Adipose tissue (tissue), 3 donors: ENCODE data around the gene UBL3. TPM values are rescaled to one million over a fixed set of nuclear protein-coding genes. Genes with fewer than 3 reads are reported as not detected.

Experiments
- H3K27ac ChIP-seq: one replicate; pipeline ENCODE4 v1.5.1; 2013; ENCODE audit warnings: low read depth, low read length
- WGBS, 3 donors: extraction: QIAGEN DNeasy Blood & Tissue Kit; methylation state at CpG; one replicate each; pipeline ENCODE4 v1.1.7; 2013; 5-methylcytosine and 5-hydroxymethylcytosine counted together
- polyA plus RNA-seq, 3 donors: library from polyadenylated mRNA; stranded (reverse); fragments of 200-250 nt; gene quantifications; one replicate each; pipeline ENCODE4 v1.2.3, GENCODE V29; 2013
- donor health status: healthy with polysubstance abuse.
- donor health status: Bipolar disorder and iron deficiency.
- donor health status: healthy.

The UBL3 gene
- polyA plus RNA-seq, 3 donors, result 15.6 to 24.9 (median 20.3) TPM

DNA sequence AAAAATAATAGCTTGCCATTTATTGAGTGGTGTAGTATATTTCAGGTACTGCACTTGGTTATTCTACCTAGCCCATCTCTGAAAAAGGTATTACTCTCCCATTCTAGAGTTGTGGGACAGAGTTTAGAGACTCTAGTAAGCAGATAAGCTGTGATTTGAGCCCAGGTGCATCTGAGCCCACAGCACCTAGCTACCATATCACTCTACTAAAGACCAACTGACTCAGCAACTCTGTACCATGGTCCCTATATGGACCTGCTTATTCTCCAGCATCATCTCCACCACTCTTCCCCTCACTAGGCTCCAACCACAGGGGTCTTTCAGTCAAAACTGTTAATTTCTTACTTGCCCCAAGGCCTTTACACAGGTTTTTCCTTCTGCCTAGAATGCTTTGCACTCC lies 64.4 kb downstream of the UBL3 start:
- H3K27ac ChIP-seq, result no peak overlapping the region

DNA sequence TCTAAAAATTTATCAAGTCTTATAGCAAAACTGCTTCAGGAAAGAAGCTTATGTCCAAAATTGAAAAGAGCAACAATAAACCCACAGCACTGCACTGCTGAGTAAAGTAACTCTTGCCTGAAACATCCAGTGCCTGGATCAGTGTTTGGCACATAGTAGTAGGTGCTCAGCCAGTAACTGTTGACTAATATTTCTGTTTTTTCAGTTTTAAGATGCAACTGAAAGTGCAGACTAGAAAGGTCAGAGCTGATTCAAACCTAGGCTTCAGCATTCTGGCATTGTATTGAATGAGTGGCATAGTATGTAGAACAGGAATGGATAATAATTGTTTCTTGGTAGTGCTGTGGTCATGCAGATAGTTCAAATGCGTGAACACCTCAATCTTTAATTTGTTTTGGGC lies 67.6 kb downstream of the UBL3 start:
- no peak overlapping the region for H3K27ac ChIP-seq
- WGBS, 3 donors, result 94 to 100% (median 94%) methylated on average over 1 of the region's 1 CpG

DNA sequence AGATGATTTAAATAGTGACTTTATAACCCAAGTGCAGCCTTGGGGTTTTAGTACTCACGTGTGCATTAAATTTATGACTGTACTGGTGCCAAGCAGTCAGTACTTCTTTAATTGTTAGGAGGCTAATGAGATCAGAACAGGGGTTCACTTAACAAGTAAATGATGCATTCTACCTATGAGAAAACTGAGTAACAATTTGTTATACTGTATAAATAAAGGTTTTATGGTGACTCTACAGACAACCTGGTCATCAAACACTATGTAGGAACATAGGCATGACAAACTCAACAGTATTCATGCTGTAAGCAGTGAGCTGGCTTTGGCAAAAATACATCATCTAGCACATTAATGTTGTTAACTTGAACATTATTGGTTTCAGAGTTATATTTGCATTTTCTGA lies 75.6 kb downstream of the UBL3 start:
- H3K27ac ChIP-seq, result no peak overlapping the region
- 75 to 85% (median 80%) methylated on average over 1 of the region's 1 CpG for WGBS, 3 donors

DNA sequence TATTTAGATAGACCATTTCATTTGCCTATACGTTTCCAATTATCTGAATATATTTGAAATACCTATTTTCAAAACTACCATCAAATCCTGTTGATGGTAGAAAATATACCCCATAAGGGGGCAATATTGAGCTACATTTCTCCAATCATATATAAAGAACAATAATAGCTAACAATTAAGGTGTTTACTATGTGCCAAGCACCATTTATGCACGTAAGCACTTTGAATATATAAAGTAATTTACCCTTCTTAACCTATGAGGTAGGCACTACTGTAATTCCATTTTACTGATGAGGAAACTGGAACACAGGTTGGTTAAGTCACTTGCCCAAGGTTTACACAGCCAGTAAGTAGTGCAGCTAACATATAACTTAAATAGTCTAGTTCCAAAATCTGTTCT lies 79.2 kb downstream of the UBL3 start:
- WGBS, 3 donors, result 43 to 63% (median 61%) methylated on average over 2 of the region's 2 CpGs
- H3K27ac ChIP-seq, result no peak overlapping the region

DNA sequence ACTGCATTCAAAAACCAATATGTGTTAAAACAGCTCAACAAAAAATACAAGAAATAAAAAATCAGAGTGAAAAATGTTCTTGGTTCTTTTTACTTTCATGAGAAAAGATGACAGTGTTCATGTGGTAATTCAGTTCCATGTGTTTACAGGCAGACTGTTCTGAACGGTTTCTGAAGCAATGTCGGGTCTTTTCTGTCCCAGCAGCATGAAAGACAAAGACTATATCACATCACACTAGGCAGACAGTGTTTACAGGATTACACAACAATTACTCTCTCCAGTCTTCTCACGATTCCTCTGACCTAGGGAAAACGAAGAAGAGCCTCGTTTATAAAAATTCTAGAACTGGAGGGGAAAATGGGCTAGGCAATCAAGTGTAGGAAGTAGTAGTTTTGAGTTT lies 83.4 kb downstream of the UBL3 start:
- 64 to 81% (median 75%) methylated on average over 5 of the region's 5 CpGs for WGBS, 3 donors
- H3K27ac ChIP-seq, result no peak overlapping the region

DNA sequence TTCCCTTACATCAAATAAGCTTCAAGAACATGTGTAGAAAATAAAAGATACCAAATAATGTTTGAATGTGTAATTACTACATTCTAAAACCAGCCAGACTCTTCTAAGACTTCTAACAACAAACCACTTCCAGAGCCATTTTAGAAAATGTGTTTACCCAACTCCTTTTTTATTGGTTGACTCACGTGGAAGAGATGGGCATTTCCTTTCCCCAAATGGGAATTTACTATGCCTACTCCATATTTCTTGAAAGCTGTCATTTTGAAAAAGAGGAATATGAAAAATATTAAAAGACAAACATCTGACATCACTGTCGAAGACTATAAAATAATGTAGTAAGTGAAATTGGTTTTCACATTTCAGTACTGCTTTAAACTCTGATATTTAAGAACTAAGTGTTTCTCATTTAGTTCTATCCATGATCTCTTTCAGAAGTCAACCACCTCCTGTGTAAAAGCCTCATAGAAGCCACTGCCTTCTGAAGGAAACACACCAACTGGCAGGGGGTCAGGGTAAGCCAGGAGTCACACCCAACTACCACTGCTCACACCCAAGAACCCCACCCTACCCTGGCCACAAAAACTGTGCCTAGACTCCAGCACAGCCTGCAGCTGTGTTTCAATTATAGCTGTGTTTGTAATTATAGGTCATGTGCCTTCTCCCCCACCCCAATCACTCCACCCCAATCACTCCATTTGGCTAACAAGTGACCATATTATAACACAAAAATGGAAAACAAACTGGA lies 86.8 kb downstream of the UBL3 start:
- H3K27ac ChIP-seq, result no peak overlapping the region
- 87 to 90% (median 90%) methylated on average over 2 of the region's 2 CpGs for WGBS, 3 donors

DNA sequence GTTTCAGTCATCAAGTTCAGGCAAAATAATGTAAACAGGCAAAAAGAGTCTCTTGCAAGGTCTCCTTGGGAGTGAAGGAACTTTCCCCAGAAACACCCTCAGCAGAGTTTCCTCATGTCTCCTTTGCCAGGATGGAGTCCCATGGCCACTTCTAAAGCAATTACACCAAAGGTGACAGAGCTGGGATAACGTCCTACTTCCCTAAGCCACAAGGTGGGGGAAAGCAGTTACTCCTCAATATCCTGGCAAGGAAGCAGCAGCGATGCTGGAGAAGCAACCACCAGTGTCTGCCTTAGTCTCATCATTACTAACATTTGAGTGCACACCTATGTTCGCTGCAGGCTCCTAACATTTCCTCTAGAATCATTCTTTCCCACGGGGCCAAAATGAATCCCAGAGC lies 88.6 kb downstream of the UBL3 start:
- WGBS, 3 donors, result 71 to 75% (median 73%) methylated on average over 4 of the region's 4 CpGs

DNA sequence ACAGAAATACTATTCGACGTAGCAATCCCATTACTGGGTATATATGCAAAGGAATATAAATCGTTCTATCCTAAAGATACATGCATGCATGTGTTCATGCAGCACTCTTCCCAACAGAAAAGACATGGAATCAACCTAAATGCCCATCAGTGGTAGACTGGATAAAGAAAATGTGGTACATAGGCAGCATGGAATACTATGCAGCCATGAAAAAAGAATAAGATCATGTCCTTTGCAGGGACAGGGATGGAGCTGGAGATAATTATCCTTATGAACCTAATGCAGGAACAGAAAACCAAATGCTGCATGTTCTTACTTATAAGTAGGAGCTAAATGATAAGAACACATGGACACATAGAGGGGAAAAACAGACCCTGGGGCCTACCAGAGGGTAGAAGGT lies 89.3 kb downstream of the UBL3 start:
- H3K27ac ChIP-seq, result no peak overlapping the region
- WGBS, 3 donors, result 65 to 81% (median 65%) methylated on average over 3 of the region's 3 CpGs

More for the DNA sequence above, 88.6 kb downstream of the UBL3 start:
- H3K27ac ChIP-seq, result no peak overlapping the region

DNA sequence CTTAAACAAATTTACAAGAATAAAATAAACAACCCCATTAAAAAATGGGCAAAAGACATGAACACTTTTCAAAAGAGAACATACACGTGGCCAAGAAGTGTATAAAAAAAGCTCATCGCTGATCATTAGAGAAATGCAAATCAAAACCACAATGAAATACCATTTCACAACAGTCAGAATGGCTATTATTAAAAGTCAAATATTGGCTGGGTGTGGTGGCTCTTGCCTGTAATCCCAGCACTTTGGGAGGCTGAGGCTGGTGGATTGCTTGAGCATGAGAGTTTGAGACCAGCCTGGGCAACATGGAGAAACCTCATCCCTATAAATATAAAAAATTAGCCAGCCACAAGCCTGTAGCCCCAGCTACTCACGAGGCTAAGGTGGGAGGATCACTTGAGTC lies 89.9 kb downstream of the UBL3 start:
- 86 to 88% (median 86%) methylated on average over 3 of the region's 3 CpGs for WGBS, 3 donors
- H3K27ac ChIP-seq, result no peak overlapping the region

DNA sequence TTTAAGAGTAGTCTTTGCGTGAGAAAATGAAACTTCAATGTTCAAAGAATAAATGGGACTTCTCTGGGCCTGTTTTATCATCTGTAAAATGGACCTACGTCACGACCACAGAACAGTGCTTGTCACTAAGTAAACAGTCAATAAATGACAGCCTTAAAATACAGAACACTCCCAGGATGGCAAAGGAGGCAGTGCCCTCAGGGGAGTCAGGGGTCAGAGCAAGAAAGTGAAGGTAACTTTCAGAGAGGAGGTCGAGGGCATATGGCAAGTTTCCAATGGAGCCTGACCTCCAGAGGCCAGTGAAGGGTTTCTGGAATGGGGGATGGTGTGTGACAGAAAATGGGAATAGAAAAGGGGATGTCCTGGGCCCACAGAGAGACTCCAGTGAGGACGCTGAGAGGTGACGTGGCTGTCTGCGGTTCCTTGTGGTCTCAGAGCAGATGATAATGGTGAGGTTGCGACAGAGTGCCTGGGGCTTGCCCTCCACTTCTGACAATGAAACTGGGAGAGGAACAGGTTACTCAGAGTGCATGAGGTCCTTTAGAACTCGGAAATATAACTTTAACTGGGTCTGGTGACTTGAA lies 91.8 kb downstream of the UBL3 start:
- no peak overlapping the region for H3K27ac ChIP-seq
- 62 to 66% (median 62%) methylated on average over 9 of the region's 9 CpGs for WGBS, 3 donors

DNA sequence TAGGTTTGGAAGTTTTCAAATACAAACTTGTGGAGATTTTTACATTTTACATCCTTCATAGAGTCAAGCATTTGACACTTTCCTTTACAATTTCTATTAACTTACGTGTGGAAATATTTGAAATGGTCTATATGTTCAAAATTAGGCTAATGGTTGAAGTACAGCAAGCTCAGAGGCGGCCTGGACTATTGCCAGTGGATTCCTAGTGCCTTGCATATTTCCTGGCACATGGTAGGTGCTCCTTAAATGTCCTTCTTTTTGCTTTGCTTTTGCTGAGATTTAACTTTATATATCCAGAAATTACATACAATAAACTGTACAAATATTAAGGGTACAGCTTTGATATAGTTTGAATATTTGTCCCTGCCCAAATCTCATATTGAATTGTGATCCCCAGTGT lies 93.9 kb downstream of the UBL3 start:
- 78 to 90% (median 83%) methylated on average over 2 of the region's 2 CpGs for whole genome bisulfite sequencing, 3 donors
- no peak overlapping the region for H3K27ac ChIP-seq

DNA sequence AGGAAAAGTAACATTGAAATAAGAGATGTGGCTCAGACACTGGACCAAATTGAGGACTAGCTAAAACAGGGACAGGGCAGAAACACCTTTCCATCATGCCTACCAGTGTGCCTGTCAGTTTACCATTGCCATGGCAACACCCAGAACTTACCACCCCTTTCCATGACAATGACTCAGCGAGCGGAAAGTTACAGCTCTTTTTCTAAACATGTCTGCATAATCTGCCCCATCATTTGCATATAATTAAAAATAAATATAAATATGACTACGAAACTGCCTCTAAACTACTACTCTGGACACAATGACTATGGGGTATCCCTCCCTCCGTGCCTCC lies 96.0 kb downstream of the UBL3 start:
- WGBS, 3 donors, result 82 to 92% (median 92%) methylated on average over 4 of the region's 4 CpGs
- no peak overlapping the region for H3K27ac ChIP-seq

DNA sequence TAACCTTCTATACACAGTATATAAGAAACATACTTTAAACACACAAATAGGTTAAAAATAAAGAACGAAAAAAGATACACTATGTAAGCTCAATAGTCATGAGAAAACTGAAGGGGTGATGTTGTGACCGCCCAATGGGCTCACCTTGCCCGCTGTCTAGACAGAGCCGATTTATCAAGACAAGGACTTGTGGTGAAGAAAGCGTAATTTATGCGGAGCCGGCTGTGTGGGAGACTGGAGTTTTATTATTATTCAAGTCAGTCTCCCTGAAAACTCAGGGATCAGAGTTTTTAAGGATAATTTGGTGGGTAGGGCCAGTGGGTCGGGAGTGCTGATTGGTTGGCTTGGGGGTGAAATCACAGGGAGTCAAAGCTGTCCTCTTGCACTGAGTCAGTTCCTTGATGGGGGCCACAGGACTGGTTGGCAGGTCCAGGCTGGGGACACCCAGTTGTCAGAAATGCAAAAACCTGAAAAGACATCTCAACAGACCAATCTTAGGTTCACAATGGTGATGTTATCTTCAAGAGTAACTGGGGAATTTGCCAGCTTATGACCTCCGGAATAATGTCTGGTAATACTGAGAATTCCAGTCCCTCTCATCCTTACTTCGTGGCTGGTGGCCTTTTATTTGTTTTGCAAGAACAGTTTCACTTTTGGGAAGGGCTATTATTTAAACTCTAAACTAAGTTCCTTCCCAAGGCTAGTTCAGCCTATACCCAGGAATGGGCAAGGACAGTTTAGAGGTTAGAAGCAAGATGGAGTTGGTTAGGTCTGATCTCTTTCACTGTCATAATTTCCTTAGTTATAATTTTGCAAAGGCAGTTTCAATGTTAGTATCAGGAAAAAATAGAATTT lies 96.6 kb downstream of the UBL3 start:
- WGBS, 3 donors, result 76 to 79% (median 76%) methylated on average over 10 of the region's 10 CpGs
- H3K27ac ChIP-seq, result no peak overlapping the region

DNA sequence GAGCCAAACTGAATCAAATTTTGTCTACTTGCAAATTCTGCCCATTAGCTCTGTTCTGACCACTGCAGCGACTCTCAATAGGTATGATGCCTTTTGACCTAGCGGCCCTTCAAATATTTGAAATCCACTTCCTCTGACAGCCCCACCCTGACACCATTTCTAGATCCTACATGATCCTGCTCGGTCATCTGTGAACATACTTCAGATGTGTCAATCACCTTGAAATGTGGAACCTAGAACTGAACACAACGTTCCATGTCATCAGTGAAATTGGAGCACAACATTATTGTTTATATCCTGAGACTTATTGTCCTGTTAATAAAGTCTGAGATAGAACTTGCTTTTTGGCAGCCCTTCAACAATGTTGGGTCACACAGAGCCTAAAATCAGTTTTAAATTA lies 98.2 kb downstream of the UBL3 start:
- WGBS, 3 donors, result 81 to 87% (median 81%) methylated on average over 4 of the region's 4 CpGs
- no peak overlapping the region for H3K27ac ChIP-seq

DNA sequence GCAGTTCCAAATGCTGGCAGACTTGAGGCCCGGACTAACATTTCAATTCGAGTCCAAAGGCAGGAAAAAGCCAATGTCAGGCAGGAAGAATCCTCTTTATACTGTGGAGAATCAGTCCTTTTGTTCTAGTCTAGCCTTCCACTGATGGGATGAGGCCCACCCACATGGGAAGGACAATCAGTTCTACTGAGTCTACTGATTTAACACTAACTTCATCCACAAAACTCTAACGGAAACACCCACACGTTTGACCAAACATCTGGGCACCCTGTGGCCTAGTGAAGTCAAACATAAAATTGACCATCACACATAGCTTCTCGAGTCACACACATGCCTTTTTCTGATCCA lies 100.3 kb downstream of the UBL3 start:
- no peak overlapping the region for H3K27ac ChIP-seq
- WGBS, 3 donors, result 68 to 72% (median 70%) methylated on average over 5 of the region's 5 CpGs

DNA sequence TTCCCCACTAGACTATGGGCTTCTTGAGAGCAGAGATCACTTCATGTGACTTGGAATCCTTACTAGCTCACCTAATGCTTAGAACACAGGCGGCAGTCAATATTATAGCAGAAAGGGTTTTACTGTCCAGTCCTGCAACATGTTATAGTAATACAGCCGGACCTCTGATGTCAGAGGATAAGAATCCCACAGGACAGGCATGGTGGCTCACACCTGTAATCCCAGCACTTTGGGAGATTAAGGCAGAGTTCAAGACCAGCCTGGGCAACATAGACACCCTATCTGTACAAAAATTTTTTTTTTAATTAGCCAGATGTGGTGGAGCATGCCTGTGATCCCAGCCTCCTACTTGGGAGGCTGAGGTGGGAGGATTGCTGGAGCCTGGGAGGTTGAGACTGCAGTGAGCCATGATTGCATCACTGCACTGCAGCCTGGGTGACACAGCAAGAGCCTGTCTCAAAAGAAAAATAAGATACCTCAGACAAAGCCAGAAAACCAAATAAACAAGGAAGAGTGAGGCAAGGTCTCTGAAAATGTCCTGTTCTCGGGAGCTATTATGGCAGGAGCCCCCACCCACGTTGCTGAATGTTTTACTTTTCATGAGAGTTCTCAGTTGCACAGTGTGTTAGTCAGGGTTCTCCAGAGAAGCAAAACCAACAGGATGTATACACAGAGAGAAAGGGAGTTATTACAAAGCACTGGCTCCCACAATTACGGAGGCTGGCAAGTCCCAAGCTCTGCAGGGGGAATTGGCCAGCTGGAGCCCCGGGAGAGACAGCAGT lies 100.8 kb downstream of the UBL3 start:
- no peak overlapping the region for H3K27ac ChIP-seq
- 71 to 86% (median 75%) methylated on average over 6 of the region's 6 CpGs for WGBS, 3 donors

DNA sequence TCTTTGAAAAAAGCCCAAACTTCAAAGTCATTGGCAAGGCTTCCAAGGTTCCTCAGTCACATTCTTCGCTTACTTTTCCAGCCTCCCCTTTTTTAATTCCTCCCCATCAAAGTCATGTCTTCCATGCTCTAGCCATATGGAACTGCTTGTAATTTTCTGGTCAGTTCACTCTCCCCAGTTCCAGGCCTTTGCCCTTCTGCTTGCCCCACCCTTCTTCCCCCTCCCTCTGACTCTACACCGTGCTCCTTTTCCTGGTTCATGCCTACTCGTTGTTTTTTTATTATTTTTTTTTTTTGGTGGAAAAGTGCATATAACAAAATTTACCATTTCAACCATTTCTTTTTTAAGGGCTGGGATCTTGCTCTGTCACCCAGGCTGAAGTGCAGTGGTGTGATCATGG lies 102.3 kb downstream of the UBL3 start:
- WGBS, 3 donors, result 85 to 87% (median 87%) methylated on average over 3 of the region's 3 CpGs
- no peak overlapping the region for H3K27ac ChIP-seq

DNA sequence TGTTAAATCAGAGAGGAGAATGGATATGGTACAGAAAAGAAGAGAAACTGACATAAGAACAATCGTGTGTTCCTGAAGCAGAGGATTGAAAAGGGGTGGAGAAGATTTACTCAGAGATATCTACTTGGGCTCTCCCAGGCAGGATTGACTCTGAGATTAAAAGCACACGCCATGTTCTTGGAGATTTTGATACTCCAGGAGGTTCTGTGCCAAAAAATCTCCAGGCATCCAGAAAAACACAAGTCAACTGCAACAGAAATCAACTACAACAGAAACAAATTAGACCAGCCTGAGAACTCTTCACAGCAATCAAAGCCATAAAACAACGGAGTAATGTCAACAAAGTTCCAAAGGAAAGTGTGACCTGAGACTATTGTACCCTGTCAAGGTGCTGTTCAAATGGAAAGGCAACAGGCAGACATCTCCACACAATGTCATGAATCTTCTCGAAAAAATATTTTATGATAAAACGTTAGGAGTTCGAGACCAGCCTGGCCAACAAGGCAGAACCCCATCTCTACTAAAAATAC lies 104.2 kb downstream of the UBL3 start:
- no peak overlapping the region for H3K27ac ChIP-seq
- 56 to 73% (median 67%) methylated on average over 6 of the region's 6 CpGs for WGBS, 3 donors

DNA sequence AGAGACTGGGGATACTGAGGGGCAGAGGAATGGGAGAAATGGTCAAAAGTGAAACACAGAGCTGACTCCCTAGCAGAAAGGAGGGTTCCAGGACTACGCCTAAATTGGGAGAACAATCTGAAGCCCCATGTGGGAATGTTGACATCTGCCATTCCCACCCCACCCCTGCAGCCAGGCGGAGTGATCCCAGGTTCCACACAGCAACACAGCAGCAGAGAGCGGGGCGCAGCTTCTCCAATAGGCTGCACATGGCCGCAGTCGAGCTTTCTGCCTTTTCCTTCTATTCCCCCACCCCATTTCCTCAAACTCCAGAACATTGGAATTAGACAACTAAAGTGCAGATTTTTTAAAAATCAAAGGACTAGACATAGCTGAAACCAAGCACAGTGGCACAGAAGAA lies 104.7 kb downstream of the UBL3 start:
- no peak overlapping the region for H3K27ac ChIP-seq
- 65 to 94% (median 89%) methylated on average over 6 of the region's 6 CpGs for WGBS, 3 donors
